Bronchus fibroblast of lung (primary cell): ENCODE measurements around the gene FEZF1. TPM values are rescaled to one million over a fixed set of nuclear protein-coding genes. Genes with fewer than 3 reads are reported as not detected.

Source experiments
- total RNA-seq: library from RNA; depleted of rRNA; stranded (reverse); fragments of >200 nt; gene quantifications from 2 replicates; pipeline ENCODE4 v1.2.3, GENCODE V29; 2015

FEZF1 gene
- total RNA-seq, result not detected in 2 replicates

GRCh38 chr7:122304319-122304975, at the start of gene FEZF1:
TSS of gene FEZF1 (minus strand) at chr7:122304750. CDS start at chr7:122304437, 313 bp downstream.

Other genes starting within 250 kb of the FEZF1 start
- 11.6 and 12.9 TPM in 2 replicates for gene AASS, start 160.5 kb downstream of the FEZF1 start, total RNA-seq